Mesothelial cell of epicardium (in vitro differentiated cells): ENCODE data around the gene KIF24. TPM values are rescaled to one million over a fixed set of nuclear protein-coding genes. Genes with fewer than 3 reads are reported as not detected.
"Not testable (repeated sequence)": the region's sequence is repeated elsewhere in the genome, so short reads cannot be mapped to it uniquely, and the experiment has no call there.

Source experiments
- DNase-seq, 2 experiments: peaks; one replicate each; pipeline ENCODE4 v3.0.0; 2021; ENCODE audit warnings: low spot score in 2 of 2; ENCODE audit not compliant: unreplicated experiment in 2 of 2
- H3K27ac Mint-ChIP-seq: 2 replicates; pipeline ENCODE4 v1.8.0; 2021; ENCODE audit warnings: mixed read lengths
- H3K27me3 Mint-ChIP-seq: 2 replicates; pipeline ENCODE4 v1.8.0; 2021; ENCODE audit warnings: low read depth, mixed read lengths
- H3K36me3 Mint-ChIP-seq: 2 replicates; pipeline ENCODE4 v1.8.0; 2021; ENCODE audit warnings: mixed read lengths
- H3K4me1 Mint-ChIP-seq: 2 replicates; pipeline ENCODE4 v1.8.0; 2021; ENCODE audit warnings: mixed read lengths
- H3K4me3 Mint-ChIP-seq: 2 replicates; pipeline ENCODE4 v1.8.0; 2021; ENCODE audit warnings: mild to moderate bottlenecking, moderate library complexity, mixed read lengths
- H3K9me3 Mint-ChIP-seq: 2 replicates; pipeline ENCODE4 v1.8.0; 2021; ENCODE audit warnings: mixed read lengths
- CTCF ChIP-seq: fragments of 200-600 bp; sonication (generic); IDR thresholded peaks from one replicate; pipeline ENCODE4 v1.5.0; 2021; ENCODE audit warnings: antibody characterized with exemption; ENCODE audit not compliant: unreplicated experiment
- total RNA-seq: library from RNA; stranded (reverse); gene quantifications from 3 replicates; pipeline ENCODE4 v1.2.1, GENCODE V29; 2021

Gene KIF24
- total RNA-seq, 1 donor from 2014 or later, result 3.5 TPM

GRCh38 chr9:34338665-34339385 is 9.8 kb upstream of the KIF24 start:
- peaks cover 14% of the 10 kb centered on the region for H3K36me3 Mint-ChIP-seq
- H3K4me1 Mint-ChIP-seq, result no peaks in the 10 kb centered on the region
- H3K27me3 Mint-ChIP-seq, result no peaks in the 10 kb centered on the region
- no peak overlapping the region for H3K27ac Mint-ChIP-seq
- TF ChIP-seq CTCF, result no peak
- no peak overlapping the region for H3K4me3 Mint-ChIP-seq
- no peaks in the 10 kb centered on the region for H3K9me3 Mint-ChIP-seq
- DNase-seq, result no peak

- H3K27ac Mint-ChIP-seq, H3K36me3 Mint-ChIP-seq, H3K9me3 Mint-ChIP-seq, H3K4me1 Mint-ChIP-seq, H3K27me3 Mint-ChIP-seq, DNase-seq, H3K4me3 Mint-ChIP-seq: not testable (repeated sequence)
These were observed 9.0 kb upstream of the KIF24 start for GRCh38 chr9:34338079-34338478.

GRCh38 chr9:34337403-34337802 is 8.3 kb upstream of the KIF24 start:
- H3K36me3 Mint-ChIP-seq, result peaks cover 5% of the 10 kb centered on the region
- H3K27me3 Mint-ChIP-seq, result no peaks in the 10 kb centered on the region
- H3K9me3 Mint-ChIP-seq, result no peaks in the 10 kb centered on the region
- TF ChIP-seq CTCF, result no peak
- H3K4me3 Mint-ChIP-seq, result no peak overlapping the region
- no peaks in the 10 kb centered on the region for H3K4me1 Mint-ChIP-seq
- DNase-seq, result no peak
- no peak overlapping the region for H3K27ac Mint-ChIP-seq

- no peak overlapping the region for H3K27ac Mint-ChIP-seq
- H3K27me3 Mint-ChIP-seq, result no peaks in the 10 kb centered on the region
- no peaks in the 10 kb centered on the region for H3K9me3 Mint-ChIP-seq
- H3K4me1 Mint-ChIP-seq, result peaks cover 2% of the 10 kb centered on the region
- peaks cover 4% of the 10 kb centered on the region for H3K36me3 Mint-ChIP-seq
- DNase-seq, result no peak
- H3K4me3 Mint-ChIP-seq, result no peak overlapping the region
- TF ChIP-seq CTCF, result no peak
These were observed 6.3 kb upstream of the KIF24 start for GRCh38 chr9:34335376-34335775.

GRCh38 chr9:34334916-34335315 is 5.8 kb upstream of the KIF24 start:
- H3K4me3 Mint-ChIP-seq, result no peak overlapping the region
- no peaks in the 10 kb centered on the region for H3K27me3 Mint-ChIP-seq
- no peaks in the 10 kb centered on the region for H3K9me3 Mint-ChIP-seq
- H3K4me1 Mint-ChIP-seq, result peaks cover 6% of the 10 kb centered on the region
- no peak for TF ChIP-seq CTCF
- no peaks in the 10 kb centered on the region for H3K36me3 Mint-ChIP-seq
- H3K27ac Mint-ChIP-seq, result no peak overlapping the region
- no peak for DNase-seq

- Mint-ChIP-seq H3K4me3 (no peak overlapping the region), H3K36me3 (no peaks in the 10 kb centered on the region), H3K27ac (no peak overlapping the region), H3K9me3 (no peaks in the 10 kb centered on the region), H3K27me3 (no peaks in the 10 kb centered on the region), H3K4me1 (peaks cover 9% of the 10 kb centered on the region)
- no peak for TF ChIP-seq CTCF
- DNase-seq, result no peak
These were observed 5.3 kb upstream of the KIF24 start for GRCh38 chr9:34334337-34334824.
